Renal cortex interstitium (tissue), 11 donors: ENCODE data around the gene JAKMIP1. TPM values are rescaled to one million over a fixed set of nuclear protein-coding genes. Genes with fewer than 3 reads are reported as not detected.

Experiments used
- DNase-seq, 11 donors: peaks; one replicate each; pipeline ENCODE4 v3.0.0-alpha.2; 2013; ENCODE audit warnings: low read depth in 9 of 11, low spot score in 4 of 11; ENCODE audit errors: extremely low read depth in 1 of 11
- polyA plus RNA-seq, 3 donors: library from polyadenylated mRNA; unstranded; fragments of 120-200 nt; gene quantifications; one replicate each; pipeline ENCODE4 v1.2.1, GENCODE V29; 2013; ENCODE audit not compliant: insufficient read length in 3 of 3

JAKMIP1 gene
- polyA plus RNA-seq, 3 donors: 0.09 to 0.14 TPM; not detected in 1

DNA sequence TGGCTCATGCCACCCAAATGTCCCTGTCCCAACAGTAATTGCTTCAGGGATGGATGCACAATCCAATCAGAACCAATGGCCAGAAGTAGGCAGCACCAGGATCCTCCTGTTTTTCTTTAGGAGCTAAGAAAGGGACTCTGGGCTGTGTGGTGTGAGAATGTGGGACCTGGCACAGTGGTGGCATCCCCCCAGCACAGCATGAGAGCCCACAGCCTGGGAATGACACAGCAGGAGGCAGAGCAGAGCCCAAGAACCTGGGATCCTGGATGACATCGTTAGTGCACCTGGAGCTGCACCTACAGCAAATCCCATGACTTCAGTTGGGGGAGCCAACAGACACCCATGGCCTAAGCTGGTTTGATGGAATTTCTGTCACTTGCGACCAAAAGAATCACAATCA lies 111.4 kb downstream of the JAKMIP1 start:
- DNase-seq: no peak

DNA sequence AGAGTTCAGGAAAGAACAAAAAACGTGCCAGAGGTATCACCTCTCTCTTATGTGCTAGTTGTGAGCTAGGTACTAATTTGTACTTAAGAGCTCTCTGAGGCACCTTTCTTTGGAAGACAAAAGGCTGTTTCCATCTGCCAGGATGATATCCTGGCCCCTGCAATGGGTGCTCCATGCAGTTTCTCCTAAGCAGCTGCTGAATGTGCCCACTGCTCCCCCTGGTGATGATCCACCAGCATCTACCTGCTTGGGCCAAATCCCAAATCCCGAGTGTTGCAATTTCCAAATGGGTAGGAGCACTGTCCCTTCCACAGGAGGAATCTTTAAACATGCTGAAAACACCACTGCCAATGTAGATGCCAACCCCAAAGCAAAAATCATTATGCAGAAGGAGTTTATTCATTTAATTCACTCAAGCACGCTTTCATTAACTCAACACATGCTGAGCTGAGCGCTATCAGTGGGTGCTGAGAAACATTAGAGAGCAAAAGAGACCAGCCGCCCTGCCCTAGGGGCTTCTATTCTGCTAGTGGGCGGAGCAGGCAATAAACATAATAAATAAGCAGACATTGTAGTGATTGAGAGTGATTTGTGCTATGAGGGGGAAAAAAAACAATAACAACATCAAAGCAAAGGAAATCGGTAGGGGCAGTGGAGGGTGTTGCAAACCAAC lies 112.5 kb downstream of the JAKMIP1 start:
- DNase-seq: peak in 6 of 11 donors; percentile 17 to 34 (median 26)

DNA sequence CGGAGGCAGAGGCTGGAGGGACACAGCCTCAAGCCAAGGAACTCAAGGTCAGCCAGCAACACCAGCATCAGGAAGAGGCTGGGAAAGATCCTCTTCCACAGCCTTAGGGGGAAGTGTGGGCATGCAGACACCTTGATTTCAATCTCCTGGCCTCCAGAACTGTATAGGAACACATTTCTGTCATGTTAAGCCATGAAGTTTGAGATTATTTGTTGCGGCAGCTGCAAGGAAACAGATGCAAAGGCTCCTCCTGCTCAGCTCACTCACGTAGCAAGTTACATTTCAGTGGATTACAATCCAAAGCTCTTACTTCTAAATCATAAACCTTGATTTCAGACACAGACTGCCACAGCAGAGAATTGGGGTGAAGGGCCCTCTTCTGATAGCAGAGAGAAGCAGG lies 113.5 kb downstream of the JAKMIP1 start:
- no peak for DNase-seq

GRCh38 chr4:6085691-6086628 lies 114.4 kb downstream of the JAKMIP1 start:
- no peak for DNase-seq

DNA sequence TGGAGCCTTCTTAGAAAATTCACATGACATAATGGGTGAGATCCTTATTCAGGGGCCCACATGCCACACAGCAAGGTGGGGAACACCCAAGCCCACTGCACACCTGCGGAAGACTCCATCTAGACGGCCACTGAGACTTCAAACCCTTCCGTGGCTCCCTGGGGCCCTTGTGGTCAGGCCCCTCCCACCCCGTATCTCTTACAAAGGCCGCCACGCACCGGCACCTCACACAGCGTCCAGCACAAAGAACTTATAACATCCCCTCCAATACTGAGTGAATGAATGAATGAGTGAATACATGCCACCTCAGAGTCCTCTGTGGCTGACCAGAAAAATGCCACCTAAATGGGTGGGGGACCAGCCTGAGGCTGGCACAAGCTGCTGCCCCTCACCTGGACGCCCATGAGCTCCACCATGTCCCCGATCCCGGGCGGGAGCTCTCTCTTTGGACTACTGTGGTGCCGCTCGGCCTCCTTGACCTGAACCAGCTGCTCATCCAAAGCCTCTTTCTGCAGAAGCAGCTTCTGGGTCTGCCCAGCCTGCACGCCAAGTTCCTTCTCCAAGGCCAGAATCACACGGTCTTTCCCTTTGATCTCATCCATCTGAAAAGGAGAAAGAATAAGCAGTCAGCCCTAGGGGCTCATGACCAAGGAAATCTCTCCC lies 115.2 kb downstream of the JAKMIP1 start:
- DNase-seq: no peak

DNA sequence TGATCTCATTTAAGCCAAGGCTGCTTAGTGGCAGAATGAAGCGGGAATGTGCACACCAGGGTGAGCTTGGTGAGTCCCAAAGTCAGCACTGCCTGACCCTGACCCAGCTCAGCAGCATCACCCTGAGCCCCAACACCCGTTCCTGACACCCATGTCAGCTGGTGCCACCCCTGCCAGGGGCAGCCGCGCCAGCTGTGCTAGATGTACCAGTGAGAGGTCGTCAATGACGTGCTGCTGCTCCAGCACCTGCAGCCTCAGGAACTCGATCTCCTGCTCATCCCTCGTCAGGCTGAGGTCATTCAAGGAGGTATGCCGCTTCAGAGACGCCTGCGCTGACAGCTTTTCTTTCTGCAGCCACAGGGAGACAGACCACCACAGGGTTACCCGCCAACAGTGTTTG lies 120.4 kb downstream of the JAKMIP1 start:
- DNase-seq: no peak

- DNase-seq: no peak
Observed at GRCh38 chr4:6078560-6078959, 121.8 kb downstream of the JAKMIP1 start.

DNA sequence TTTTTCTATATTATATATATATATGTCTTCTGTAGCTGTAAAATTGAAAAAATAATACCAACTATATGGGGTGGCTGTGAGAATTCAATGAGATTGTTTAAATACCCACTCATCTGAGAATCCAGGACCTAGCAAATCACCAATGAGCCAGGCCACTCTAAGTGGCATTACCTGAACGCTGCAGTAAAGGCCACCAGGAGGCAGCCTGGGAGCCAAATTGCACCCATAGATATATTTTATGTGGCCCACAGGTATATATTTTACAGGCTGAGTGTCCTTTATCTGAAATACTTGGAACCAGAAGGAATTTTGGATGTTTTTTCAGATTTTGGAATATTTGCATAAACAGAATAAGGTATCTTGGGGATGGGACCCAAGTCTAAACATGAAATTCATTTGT lies 124.0 kb downstream of the JAKMIP1 start:
- no peak for DNase-seq

GRCh38 chr4:6074758-6075157 lies 125.6 kb downstream of the JAKMIP1 start:
- no peak for DNase-seq

DNA sequence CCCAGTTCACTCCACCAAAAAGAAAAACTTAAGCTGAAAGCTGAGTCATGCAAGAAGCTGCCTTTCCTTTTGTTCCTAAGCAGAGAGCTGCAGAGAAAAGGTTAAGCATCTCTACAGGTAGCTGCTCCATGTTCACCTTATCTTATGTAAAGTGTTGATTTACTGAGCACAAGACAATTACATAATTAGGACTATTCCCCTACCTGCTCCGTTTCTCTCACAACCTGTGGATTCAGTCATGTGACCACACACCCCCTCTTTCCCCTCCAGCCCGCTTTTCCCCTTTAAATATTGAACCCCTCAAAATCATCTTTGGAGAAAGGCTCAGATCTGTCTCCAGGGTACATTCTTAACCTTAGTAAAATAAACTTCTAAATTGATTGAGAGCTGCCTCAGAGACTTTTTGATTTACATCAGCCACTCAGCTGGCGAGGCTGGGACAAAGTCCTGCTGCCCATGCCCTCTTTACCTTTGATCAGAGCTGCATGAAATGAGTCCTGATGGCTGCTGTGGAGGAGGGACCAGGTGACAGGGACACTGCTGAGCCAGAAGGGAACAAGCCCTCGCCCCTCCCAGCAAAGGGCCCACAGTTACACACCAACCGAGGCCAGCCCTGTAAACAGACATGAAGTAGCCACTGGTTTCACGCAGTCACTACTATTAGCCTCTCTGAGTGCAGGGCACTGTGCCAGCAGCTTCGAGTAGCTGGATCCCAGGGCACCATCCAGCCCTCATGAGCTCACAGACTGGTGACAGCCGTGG lies 128.2 kb downstream of the JAKMIP1 start:
- DNase-seq: peak in 7 of 11 donors; percentile 18 to 38 (median 22)

DNA sequence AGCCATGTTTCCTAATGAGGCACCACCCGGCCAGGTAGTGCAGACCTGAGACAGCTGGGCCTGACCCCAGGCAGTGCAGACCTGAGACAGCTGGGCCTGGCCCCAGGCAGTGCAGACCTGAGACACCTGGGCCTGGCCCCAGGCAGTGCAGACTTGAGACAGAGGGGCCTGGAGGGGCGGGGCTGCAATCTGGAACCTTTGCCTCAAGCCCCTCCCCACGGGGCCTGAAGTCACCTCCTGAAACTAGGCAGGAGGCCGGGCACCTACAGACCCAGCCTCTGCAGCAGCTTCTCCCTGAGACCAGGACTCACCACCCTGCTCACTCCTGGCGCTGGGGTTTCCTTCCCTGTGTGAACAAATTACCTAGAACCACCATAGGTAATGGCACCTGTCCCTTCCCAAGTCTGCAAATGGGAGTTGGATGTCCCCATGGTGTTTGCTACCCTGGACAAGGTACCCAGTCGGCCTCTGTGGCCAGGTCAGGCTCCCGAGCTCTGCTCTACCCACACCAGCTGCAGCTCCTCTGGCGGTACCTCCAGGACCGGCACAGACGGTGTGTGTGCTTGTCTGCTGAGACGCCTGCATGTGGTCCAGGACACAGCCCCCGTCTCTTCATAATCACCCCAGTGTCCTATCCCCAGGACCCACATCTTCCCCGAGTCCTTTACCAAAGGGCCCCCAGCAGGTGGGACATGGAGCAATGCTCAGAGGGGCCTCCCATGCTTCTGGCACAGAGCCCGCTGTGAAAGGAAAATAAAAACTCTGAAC lies 129.0 kb downstream of the JAKMIP1 start:
- no peak for DNase-seq

DNA sequence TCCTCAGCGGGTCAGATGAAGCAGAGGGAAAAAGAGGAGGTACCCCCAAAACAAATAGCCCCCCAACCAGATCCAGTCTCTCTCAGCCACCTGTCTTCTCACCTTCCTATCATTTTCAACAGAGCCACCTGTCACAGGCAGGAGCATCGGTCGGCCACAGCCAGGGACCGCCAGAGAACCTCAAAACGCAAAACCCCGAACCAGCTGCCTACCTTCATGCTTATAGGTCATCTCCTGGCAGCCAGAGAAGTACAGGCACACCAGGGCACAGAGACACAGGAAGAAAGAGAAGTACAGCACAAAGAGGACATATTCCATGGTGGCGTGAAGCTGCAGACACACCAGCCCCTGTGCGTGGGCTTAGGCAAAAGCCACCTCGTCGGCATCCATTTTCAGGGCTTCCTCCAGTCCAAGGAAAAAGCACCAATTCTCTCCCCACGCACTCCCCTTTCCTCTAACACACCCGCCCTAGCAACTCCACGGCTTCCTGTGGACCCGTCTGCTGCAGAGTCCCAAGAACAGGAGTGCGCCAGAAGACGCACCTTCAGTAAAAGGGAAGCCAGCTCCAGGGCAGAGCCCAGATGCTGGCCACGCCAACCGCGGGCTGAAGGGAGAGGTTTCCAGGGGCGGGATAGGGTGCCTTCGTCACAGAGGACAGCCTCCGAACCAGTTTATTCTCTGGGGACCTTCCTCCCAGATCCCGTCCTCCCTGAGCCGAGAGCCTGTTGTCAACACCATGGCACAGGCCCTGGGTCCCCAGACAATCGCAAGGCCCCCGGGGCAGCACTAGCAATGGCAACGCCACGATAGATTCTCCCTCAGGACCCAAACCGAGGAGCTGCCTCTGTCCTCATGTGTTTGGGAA lies 130.3 kb downstream of the JAKMIP1 start:
- DNase-seq: no peak

- no peak for DNase-seq
Observed at GRCh38 chr4:6068986-6069385, 131.4 kb downstream of the JAKMIP1 start.

DNA sequence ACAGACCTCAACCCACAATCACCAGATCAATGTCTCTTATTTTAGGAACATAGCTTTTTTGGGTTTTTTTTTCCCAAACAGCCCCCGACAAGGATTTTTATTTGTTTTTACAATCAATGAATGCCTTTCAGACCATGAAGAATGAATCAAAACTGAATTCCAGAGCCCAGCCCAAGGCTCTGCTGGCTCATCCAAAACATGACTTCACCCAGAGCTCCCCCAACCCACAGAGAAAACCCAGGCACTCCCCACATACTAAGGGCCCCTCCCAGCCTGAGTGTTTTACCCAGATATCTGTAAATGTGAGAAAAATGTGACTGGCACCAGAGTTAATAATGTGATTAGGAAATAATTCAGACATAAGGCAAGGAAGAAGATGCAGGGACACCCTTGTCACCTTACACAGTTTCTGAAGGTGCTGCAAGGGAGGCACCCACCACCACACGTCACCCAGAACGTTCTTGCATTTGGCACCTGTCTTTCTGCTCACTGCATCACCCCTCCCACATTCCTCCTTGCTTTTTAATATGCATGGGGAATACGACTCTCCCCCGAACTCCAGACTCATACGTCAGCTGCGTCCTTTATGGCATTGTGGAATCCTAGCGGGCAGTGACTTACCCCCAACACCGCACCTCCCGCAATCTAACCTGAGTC lies 134.3 kb downstream of the JAKMIP1 start:
- no peak for DNase-seq

- DNase-seq: no peak
Observed at GRCh38 chr4:6065166-6065565, 135.2 kb downstream of the JAKMIP1 start.

DNA sequence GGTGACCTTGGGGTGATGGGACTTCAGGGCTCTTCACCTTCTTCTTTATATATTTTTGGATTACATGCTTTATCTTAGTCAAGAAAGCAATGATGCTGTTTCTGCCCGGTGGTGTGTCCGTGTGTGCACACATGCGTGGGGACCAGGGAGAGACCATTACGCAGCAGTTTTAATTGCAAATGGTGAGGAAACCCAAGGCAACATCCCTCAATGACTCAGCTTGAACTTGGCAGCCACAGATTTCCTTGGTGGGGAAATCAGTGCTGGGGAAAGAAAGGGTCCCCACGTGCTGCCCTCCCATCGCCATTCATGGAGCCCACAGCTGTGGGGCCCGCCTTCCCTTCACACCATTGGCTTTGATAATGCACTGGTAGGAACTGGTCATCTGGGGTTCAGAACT lies 136.0 kb downstream of the JAKMIP1 start:
- DNase-seq: no peak

- DNase-seq: no peak
Observed at GRCh38 chr4:6063684-6064083, 136.7 kb downstream of the JAKMIP1 start.
